ENCODE data around the gene CREB3.

CREB3 gene

DNA sequence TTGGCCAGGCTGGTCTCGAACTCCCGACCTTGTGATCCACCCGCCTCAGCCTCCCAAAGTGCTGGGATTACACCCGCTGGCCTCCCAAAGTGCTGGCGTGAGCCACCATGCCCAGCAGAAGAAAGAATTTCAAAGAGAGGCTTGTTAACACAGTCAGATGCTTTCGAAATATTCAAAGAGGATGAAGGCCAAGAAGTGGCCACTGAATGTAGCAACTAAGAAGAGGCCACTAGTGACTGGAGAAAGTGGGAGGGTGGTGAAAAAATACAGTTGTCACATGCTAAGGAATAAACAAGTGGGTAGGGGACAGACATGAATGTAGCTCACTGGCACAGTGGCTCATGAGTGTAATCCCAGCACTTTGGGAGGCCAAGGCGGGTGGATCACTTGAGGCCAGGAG, 29.8 kb upstream of the CREB3 start:
- no peak for DNase-seq (ENCODE audit: low read depth in 3 of 3)

GRCh38 chr9:35703906-35704672, 28.4 kb upstream of the CREB3 start:
- no peak for DNase-seq (ENCODE audit: low read depth in 3 of 3)

- no peak for DNase-seq (ENCODE audit: low read depth in 3 of 3)
Measured at GRCh38 chr9:35705372-35705771, 27.1 kb upstream of the CREB3 start.

- no peak for DNase-seq (ENCODE audit: low read depth in 3 of 3)
Measured at GRCh38 chr9:35705836-35706430, 26.5 kb upstream of the CREB3 start.

DNA sequence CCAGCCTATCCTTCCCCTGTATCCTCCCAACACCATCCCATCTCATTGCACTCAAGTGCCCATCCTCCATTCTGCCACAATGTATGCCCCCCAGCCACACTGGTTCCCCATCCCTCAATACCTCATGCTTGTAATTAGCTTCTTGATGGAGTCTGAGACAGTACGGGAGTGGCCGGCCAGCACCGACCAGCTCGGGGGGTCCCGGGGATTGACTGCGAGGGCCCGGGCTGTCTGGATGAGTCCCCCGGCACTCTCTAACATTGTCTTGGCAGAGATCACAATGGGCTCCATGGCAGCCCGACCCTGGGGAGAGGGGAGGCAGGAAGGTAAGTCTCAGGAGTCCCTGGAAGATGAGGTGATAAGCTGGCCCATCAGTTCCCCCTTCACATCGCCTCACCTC, 25.5 kb upstream of the CREB3 start:
- DNase-seq (ENCODE audit: low read depth in 3 of 3): no peak

- no peak for DNase-seq (ENCODE audit: low read depth in 3 of 3)
Measured at GRCh38 chr9:35708146-35708545, 24.3 kb upstream of the CREB3 start.

GRCh38 chr9:35710818-35711500, 21.5 kb upstream of the CREB3 start:
- DNase-seq (ENCODE audit: low read depth in 3 of 3): no peak

DNA sequence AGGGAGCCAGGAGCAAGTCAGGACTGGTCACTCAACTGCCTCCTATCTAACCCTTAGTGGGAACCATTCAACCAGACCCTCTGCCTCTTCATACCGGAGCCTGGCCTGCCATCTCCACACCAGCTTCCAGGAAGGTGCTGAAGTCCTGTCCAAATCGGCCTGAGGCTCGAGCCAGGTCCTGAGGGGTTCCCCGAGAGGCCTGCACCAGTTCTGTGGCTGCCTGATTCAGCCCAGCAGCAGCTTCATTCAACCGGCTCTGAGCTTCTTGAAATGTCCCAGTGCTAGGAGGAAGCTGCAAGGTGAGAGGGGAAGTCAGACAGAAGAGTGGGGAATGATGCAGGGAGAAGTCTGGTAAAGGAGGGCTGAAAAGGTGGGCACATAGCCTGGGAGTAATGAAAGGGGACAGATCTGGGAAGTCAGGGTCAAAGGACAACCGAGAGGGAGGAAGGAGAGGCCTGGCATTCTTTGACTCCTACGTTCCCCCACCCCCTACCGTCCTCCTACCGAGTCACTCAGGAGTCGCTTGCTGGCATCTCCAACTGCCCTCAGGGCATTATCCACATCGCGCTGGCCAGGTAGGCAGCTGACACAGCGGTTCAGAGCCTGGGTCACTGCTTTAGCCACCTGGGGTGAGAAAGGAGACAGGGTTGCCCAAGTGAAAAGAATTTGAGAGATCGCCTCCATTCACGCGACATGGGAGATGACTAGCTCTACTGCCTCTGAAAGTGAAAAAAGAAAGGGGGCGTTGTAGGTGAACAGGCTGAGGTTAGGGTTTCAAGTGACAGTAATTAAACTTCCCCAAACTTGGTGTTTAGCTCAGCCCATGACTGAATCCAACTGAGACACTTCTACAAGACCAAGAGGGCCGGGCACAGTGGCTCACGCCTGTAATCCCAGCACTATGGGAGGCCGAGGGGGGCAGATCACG, 20.7 kb upstream of the CREB3 start:
- no peak for DNase-seq (ENCODE audit: low read depth in 3 of 3)

DNA sequence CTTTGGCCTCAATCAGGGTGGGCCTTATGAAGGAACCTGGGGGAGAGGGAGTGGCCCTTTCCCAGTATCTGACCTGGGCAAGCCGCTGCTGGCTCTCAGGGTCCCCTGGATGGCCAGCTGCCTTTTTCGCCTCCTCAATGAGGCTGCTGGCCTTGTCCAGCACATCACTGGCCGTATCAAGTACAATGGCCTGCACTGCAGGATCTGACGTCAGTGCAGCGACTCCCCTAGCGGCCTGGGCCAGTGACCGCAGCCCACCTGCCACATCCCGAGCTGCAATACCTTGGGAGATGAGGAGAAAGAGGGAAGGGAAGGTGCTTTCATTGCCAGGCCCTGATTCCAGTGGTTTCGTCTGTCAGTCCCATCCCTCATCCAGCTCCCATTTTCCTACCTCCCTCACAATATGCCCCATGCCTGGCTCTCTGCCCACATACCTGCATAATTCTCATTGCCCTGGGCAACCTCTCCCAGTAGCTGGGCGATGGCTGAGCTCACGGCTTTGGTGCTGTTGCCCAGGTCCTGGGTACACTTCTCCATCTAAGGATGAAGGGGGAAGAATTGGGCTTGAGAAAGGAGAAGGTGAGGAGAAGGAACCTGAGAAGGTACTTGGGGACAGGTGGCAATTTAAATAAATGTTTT, 19.6 kb upstream of the CREB3 start:
- DNase-seq (ENCODE audit: low read depth in 3 of 3): no peak

DNA sequence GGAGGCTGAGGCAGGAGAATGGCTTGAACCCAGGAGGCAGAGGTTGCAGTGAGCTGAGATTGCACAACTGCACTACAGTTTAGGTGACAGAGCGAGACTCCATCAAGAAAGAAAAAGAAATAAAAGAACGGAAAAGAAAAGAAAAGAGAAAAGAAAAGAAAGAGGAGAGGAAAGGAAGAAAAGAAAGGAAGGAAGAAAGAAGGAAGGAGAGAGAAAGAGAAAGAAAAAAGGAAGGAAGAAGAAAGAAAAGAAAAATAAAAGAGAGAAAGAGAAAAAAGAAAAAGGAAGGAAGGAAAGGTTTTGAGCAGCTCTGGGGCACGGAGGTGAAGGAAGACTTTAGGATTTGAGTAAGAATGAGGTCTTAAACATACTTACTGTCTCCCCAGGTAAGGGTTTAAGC, 18.9 kb upstream of the CREB3 start:
- DNase-seq (ENCODE audit: low read depth in 3 of 3): no peak

- no peak for DNase-seq (ENCODE audit: low read depth in 3 of 3)
Measured at GRCh38 chr9:35714123-35714522, 18.3 kb upstream of the CREB3 start.

GRCh38 chr9:35714579-35715252, 17.8 kb upstream of the CREB3 start:
- DNase-seq (ENCODE audit: low read depth in 3 of 3): no peak

DNA sequence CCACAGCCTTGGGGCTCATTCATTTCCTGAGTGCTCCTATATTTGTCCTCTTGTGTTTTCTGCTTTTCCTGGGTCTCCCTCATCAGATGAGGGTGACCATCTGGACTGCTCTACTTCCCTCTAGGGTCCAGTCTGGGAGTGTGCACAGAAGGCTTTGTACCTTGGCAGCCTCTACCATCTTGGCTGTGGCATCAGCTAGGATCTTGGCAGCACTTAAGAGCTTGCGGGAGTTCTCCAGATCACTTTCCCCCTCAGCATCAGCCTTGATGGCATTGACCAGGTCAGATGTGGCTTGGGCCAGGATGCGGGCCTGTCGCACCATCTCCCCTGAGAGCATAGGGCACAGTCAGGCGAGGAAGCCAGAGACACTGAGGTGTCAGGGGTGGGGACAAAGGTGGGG, 16.2 kb upstream of the CREB3 start:
- no peak for DNase-seq (ENCODE audit: low read depth in 3 of 3)

DNA sequence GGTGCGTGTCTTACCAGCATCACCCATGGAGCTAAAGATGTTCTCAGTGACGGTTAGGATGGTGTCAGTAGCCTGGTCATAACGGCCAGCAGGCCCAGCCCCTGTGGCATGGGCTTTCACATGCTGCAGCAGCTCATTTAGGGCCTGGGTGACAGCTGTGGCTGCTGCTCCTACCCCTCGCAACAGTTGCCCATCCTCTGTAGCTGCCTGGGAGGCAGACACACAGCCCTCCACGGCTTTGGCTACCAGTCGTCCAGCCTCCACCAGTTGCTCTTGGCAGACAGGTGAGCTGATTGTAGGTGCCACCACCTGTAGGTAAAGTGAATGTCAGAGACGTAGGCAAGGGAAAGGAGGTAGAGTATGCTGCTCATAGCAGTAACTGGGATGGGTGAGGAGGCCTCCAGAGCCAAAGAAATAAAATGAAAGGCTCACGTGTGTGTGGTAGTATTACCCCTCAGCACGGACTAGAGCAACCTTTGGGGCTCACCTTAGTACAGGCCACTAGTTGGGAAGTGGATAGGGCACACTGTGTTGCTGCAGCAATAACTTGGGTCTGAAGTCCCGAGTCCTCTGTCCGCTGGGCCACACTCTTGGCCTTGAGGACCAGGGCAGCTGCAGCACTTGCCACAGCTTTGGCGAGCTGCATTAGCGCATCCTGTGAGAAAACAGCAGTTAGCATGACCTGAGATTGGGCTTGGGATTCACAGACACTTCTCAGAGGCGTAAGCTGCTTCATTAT, 15.2 kb upstream of the CREB3 start:
- DNase-seq (ENCODE audit: low read depth in 3 of 3): no peak

DNA sequence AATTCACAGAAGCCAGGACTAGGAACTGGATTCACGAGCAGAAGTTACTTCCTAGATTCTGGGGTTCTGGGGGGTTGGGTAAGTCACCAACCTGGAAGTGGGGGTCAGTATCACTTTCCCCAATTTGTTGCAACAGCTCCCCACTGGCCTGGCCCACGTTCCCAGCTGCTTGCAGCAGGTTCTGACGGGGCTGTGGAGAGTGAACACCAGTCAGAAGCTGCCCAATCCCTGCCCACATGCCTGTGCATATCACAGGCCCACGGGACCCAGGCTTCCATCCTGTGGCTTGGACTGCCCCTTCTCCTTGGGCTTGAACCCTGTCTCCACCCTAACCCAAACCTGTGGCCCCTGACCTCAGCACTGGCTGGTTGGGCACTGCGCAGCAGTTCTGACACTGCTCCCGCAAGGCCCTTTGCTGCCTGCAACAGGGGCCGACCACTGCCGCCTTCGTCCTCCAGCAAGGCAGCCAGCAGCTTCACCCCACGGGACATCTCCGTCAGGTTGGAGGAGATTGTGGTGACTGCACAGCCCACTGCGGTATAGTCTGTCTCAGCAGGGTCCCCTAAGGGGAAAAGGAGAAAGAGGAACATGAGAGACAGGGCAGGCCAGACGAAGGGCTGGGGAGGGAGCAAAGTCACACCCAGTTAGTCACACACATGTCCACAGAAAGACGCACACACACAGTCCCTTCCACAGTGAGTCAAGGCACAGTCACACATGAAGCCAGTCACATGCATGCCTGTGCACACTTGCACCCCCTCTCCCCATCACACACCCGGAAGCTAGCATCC, 13.6 kb upstream of the CREB3 start:
- no peak for DNase-seq (ENCODE audit: low read depth in 3 of 3)

DNA sequence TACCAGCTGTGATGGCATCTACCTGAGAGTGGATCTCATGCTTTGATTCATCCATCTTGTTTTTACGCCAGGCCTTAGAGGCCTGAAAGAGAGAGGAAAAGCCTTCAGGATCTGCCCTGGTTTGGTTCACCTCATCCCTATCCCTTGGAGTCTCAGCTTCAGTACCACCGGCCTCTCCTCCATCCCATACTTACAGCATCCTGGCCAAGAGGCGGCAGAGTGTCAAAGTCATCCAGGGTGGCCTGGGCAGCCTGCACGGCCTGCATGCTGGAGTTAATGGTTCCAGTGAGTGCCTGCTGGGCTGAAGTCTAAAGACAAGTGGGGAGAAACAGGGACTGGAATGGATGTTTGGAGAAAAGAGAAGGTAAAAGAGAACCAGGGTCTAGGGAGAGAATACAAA, 12.9 kb upstream of the CREB3 start:
- no peak for DNase-seq (ENCODE audit: low read depth in 3 of 3)

GRCh38 chr9:35723426-35723825, 9.0 kb upstream of the CREB3 start:
- DNase-seq (ENCODE audit: low read depth in 3 of 3): no peak

GRCh38 chr9:35723908-35724307, 8.6 kb upstream of the CREB3 start:
- no peak for DNase-seq (ENCODE audit: low read depth in 3 of 3)

DNA sequence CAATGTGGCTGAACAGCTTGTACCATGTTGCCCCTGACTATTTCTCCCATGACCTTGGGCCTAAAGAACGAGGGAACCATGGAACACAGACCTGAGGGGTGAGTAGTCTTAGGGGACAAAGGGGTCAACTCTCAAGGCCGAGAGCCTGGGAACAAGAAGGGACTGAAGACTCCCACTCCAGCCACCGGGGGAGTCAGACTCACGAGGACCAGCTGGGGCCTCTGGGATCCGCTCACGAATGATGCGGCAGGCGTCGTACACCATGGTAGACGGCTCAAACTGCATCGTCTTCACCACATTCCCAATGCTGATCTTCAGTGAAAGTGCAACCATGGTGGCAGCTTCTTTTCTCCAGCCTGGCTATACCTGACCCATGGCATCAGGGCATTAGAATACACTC, 7.1 kb upstream of the CREB3 start:
- no peak for DNase-seq (ENCODE audit: low read depth in 3 of 3)

DNA sequence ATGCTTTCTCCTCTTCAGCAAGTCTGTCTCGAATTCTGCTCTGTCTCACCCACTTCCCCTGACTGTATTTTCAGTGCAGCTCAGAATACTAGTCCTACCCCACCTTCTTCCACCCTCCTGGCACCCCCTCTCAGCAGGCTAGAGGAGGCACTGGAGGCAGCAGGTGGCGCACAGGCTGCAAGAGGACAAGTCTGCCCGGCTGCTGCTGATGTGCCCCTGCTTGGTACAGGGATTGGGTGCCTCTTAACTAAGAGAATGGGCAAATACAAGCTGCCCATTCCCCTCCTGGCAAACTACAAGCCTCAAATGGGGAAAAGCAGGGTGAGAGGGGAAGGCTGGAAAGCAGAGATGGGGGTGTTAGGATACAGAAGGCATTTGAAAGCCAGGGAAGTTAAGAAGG, 5.5 kb upstream of the CREB3 start:
- no peak for DNase-seq (ENCODE audit: low read depth in 3 of 3)
